SJCRH30 (cell line): ENCODE results near the gene TOX3. TPM values are rescaled to one million over a fixed set of nuclear protein-coding genes. Genes with fewer than 3 reads are reported as not detected.

ENCODE experiments used
- DNase-seq, 2 experiments: peaks; one replicate each; pipeline ENCODE4 v3.0.0-alpha.2; 2015 to 2020
- H3K27ac ChIP-seq: fragments of 250-450 bp; sonication (Bioruptor Pico); 2 replicates; pipeline ENCODE4 v1.5.1; 2020; ENCODE audit warnings: mild to moderate bottlenecking, moderate library complexity
- H3K27me3 ChIP-seq: fragments of 250-450 bp; sonication (Bioruptor Pico); 2 replicates; pipeline ENCODE4 v1.5.1; 2020; ENCODE audit warnings: mild to moderate bottlenecking, moderate library complexity
- H3K36me3 ChIP-seq: fragments of 250-450 bp; sonication (Bioruptor Pico); 2 replicates; pipeline ENCODE4 v1.5.1; 2020; ENCODE audit warnings: mild to moderate bottlenecking, moderate library complexity
- H3K4me1 ChIP-seq: fragments of 250-450 bp; sonication (Bioruptor Pico); 2 replicates; pipeline ENCODE4 v1.5.1; 2020; ENCODE audit warnings: mild to moderate bottlenecking, moderate library complexity
- H3K4me3 ChIP-seq: fragments of 250-450 bp; sonication (Bioruptor Pico); 2 replicates; pipeline ENCODE4 v1.5.1; 2020; ENCODE audit warnings: mild to moderate bottlenecking, moderate library complexity
- H3K9me3 ChIP-seq: fragments of 250-450 bp; sonication (Bioruptor Pico); replicated peaks from 2 replicates; pipeline ENCODE4 v1.5.1; 2020; ENCODE audit warnings: mild to moderate bottlenecking, moderate library complexity
- total RNA-seq: library from RNA; depleted of rRNA; stranded (reverse); fragments of >200 nt; shearing (Covaris generic); gene quantifications from 2 replicates; pipeline ENCODE4 v1.2.3, GENCODE V29; 2014

TOX3 gene
- total RNA-seq, 1 experiment from 2014 or later: 18.6 TPM

DNA sequence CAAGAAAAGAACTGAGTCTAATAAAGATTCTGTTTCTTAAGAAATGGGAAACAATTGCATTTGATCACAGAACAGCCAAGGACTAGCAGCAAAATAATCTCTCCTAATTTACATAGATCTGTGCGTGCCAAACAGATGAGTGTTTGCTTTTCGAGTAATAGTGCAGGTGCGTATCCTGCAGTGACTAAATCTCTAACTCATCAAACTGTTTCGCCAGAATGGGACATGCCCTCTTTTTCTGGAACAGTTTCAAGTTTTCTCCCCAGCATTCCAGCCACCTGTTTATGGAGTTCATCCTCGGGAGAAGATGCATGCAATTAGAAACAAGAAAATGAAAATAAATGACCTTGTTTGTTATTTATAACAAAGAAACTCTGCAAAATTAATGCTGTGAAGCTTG lies 5.7 kb upstream of the TOX3 start:
- Histone ChIP-seq H3K4me3 (no peak overlapping the region), H3K27me3 (peaks cover 2% of the 10 kb centered on the region; the same call in 1 of the 2 replicates), H3K27ac (no peak overlapping the region), H3K9me3 (no peaks in the 10 kb centered on the region), H3K36me3 (no peaks in the 10 kb centered on the region), H3K4me1 (peaks cover 10% of the 10 kb centered on the region)
- peak in 1 of 2 experiments; percentile 50 for DNase-seq

DNA sequence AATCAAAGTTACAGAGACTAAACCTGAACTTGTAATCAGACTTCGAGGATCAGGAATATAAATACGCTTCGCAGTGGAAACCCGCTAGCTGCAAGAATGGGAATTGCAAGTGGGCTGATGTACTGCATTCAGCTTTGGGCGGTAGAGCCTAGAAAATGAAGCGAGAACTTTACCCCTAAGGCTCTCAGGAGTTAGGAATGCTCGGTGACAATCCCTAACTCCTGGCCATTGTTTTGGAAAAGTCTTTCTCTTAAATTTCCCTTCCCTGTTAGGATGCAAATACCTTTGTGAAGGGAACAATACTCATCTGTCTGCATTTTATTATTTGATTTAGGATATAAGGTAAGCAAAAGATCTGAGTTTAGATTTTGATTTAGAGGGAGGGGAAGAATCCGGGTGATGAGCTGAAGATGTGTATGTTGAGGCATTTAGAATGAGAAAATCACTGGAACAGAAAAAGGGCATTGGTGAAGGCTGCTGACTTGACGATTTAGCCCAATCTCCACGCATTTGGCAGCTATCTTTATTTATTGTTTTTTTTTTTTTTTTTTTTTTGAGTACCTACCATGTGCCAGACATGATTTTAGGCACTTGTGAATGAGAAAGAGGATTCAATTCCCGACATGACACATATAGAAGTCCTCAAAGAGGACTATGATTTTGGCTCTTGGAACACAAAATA lies 2.2 kb upstream of the TOX3 start:
- Histone ChIP-seq H3K4me1 (peaks cover 10% of the 10 kb centered on the region), H3K4me3 (no peak overlapping the region), H3K27me3 (peaks cover 4% of the 10 kb centered on the region; the same call in 1 of the 2 replicates), H3K36me3 (no peaks in the 10 kb centered on the region), H3K9me3 (no peaks in the 10 kb centered on the region), H3K27ac (no peak overlapping the region)
- DNase-seq: no peak

DNA sequence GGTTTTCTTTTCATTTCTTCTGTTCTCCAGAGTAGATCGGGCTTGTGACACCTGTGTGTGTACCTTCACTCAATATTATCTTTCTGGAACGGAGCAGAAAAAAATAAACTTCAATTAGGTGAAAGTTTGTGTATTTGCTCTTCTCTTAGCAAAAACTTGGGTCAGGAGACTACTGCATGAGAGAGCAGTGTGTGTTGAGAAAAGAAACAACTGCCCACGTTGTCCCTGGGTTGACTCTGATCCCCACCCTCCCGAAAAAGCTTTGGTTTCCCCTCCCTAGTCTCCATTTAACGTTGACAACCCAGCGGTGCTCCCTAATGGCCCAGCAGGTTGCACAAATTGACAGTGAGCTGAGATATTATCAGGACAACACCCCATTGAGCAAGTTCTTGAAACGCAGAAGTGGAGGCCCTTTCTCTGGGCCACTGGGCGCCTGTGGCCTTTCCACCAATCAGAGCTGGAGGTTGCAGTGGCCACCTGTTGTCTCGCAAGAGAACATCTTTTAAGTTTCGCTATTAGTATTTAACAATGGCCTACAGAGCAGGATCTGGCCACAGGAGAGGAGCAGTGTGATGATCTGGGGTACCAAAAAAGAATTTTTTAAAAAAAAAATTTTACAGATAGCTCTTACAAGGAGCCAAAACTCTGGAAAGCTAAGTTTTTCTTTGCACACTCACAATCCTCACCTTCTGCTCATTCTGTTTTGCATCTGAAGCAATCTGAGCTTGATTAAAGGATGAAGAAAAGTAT lies 1.5 kb upstream of the TOX3 start:
- Histone ChIP-seq H3K4me1 (peaks cover 14% of the 10 kb centered on the region), H3K27ac (no peak overlapping the region), H3K4me3 (no peak overlapping the region), H3K9me3 (no peaks in the 10 kb centered on the region), H3K36me3 (no peaks in the 10 kb centered on the region), H3K27me3 (peaks cover 4% of the 10 kb centered on the region; the same call in 1 of the 2 replicates)
- peak in 1 of 2 experiments; percentile 41 for DNase-seq

DNA sequence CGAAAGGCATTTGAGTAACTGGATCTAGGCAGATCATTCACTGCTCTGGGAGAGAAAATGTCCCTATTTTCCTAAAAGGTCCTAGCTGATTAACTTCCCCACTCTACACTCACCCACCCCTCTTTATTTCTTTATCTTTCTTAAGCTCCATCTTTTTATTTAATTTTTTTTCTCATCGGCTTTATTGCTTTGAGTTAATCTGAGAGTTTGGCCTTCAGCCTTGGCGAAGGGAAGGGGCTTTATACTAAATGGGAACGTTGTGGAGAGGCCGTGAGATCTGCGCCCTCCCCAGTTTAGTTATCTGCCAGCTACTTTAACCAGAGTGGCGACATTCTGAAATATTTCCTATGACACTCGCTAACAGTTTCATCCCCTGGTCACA lies 882 bp upstream of the TOX3 start:
- no peak for DNase-seq
- Histone ChIP-seq H3K9me3 (no peaks in the 10 kb centered on the region), H3K4me3 (peak overlapping the region; percentile 93), H3K27me3 (peaks cover 4% of the 10 kb centered on the region; the same call in 1 of the 2 replicates), H3K27ac (no peak overlapping the region), H3K36me3 (no peaks in the 10 kb centered on the region; the same call in 1 of the 2 replicates), H3K4me1 (peaks cover 9% of the 10 kb centered on the region)

DNA sequence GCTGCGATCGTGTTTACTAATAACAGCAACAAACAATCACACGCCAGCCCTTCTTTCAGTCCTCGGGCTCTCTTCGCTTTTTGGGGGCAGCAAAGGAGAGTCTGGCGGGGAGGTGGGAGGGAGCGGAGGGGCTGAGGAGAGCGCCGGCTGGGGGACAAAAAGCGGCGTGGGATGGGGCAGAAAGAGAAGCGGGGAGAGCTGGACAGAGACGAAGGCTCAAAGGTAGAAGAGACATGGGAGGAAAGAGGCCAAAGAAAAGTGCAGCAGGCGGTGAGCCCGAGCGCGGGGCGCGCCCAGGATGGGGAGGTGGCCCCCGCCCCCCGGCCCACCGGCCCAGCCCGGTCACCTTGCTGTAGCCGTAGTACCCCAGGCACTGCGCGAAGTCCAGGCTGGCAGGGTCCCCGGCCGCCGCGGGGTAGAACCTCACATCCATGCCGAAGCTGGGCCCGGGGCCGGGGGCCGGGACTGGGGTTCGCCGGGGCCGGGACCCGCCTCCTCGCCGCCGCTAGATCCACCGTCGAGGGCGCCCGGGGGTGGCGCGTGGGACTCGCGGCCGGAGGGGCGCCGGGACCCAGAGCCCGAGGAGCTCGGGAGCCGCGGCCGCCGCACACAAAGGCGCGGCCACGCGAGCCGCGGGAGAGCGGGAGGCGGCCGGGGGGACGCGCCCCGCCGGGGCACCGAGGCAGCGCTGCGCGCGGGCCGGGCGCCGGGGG lies 496 bp downstream of the TOX3 start:
- H3K36me3 ChIP-seq: no peaks in the 10 kb centered on the region; the same call in 1 of the 2 replicates
- peak overlapping the region; percentile 26 for H3K27ac ChIP-seq
- peak overlapping the region; percentile 93 for H3K4me3 ChIP-seq
- H3K9me3 ChIP-seq: no peaks in the 10 kb centered on the region
- peaks cover 4% of the 10 kb centered on the region; the same call in 1 of the 2 replicates for H3K27me3 ChIP-seq
- DNase-seq: peak; percentile 41 to 58
- H3K4me1 ChIP-seq: peaks cover 4% of the 10 kb centered on the region

DNA sequence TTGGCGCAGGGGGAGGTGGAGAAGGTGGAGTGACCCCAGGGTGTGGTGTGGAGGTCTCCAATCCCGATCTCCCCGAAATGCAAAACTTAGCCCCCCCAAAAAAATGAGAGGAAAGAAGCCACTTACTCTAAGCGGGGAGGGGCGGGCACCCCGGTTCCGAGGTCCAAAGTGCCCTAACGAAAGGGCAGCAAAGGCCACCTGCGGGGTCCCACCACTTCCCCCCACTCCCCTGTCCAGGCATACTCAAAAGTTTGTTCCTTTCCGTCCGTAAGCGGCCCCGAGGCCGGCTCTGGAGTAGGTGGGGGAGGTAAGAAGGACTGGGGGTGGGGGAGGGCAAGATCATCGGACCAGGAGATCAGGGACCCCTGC lies 1.1 kb downstream of the TOX3 start:
- peak overlapping the region; percentile 93 for H3K4me3 ChIP-seq
- H3K27ac ChIP-seq: peak overlapping the region; percentile 26
- peak in 1 of 2 experiments; percentile 18 for DNase-seq
- no peaks in the 10 kb centered on the region for H3K9me3 ChIP-seq
- H3K36me3 ChIP-seq: no peaks in the 10 kb centered on the region; the same call in 1 of the 2 replicates
- H3K27me3 ChIP-seq: peaks cover 4% of the 10 kb centered on the region; the same call in 1 of the 2 replicates
- peaks cover 4% of the 10 kb centered on the region for H3K4me1 ChIP-seq

DNA sequence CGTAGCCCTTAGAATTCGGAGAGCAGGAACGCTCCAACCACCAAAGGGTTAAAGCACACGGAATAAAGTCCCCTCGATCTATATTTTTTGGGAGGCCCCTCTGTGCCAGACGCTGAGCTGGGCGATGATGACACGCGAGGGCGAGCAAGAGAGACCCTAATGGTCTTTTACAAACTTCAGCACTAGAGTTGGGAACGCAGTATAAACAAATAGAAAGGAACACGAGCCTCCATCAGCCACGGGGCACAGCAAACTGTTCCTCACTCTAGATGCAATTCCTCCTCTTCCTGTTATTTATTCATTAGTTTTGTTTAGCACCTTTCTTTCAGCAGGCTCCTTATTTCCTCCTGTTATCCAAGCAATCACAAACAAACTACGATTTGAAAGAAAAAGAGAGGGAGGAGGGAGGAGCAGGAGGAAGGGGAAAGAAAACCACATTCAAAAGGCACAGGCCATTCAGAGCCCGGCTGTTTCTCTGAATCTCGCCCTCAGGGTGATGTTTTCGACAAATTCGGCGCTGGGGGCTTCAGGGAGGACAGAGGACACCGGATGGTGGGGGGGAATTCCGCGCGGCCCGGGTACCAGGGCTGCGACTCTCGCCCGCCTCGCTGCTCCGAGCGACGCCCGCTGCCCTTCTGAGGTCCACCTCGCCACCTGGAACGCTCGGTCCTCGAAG lies 1.6 kb downstream of the TOX3 start:
- peak overlapping the region; percentile 26 for H3K27ac ChIP-seq
- H3K4me3 ChIP-seq: peak overlapping the region; percentile 93
- peaks cover 4% of the 10 kb centered on the region for H3K4me1 ChIP-seq
- DNase-seq: peak; percentile 47 to 61
- H3K27me3 ChIP-seq: peaks cover 4% of the 10 kb centered on the region; the same call in 1 of the 2 replicates
- no peaks in the 10 kb centered on the region; the same call in 1 of the 2 replicates for H3K36me3 ChIP-seq
- H3K9me3 ChIP-seq: no peaks in the 10 kb centered on the region

DNA sequence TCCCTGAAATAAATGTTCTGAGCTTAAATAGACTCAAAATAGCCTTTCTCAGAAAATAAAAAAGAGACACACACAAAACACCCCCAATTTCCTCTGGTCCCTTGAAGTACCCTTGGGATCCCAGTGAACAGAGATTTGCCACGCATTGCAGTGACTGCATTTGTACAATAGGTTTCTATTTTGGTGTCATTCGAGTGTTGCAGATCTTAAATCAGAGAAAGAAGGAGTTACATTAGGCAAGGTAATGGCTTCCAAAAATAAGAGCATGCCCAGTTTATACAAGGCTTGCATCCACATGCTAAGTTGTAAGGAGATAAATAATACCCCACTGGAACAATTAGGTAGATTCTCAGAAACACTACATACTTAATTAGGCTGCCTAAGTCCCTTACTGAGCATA lies 2.2 kb downstream of the TOX3 start:
- Histone ChIP-seq H3K4me3 (peak overlapping the region; percentile 93), H3K36me3 (no peaks in the 10 kb centered on the region; the same call in 1 of the 2 replicates), H3K27me3 (peaks cover 4% of the 10 kb centered on the region; the same call in 1 of the 2 replicates), H3K9me3 (no peaks in the 10 kb centered on the region), H3K27ac (peak overlapping the region; percentile 26; the same call in 1 of the 2 replicates), H3K4me1 (peaks cover 4% of the 10 kb centered on the region)
- peak in 1 of 2 experiments; percentile 29 for DNase-seq

DNA sequence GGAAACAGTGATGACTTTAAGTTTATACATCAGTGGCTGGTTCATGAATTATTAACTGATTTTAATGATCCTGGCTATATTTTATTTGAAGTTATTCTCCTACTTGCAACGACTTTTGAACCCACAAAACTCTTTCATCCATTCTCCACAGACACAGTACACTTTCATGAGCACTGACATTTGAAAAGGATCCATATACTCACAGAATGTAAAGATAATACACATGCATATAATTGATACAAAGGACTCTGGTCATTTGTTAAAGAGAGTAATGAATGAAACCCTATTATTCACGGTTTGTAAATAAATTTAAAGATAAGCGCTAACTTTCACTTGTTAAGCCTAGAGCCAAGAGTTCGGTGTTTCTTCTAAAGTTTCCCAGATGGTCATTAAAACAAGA lies 3.3 kb downstream of the TOX3 start:
- DNase-seq: no peak
- Histone ChIP-seq H3K4me3 (no peak overlapping the region), H3K9me3 (no peaks in the 10 kb centered on the region), H3K27me3 (peaks cover 4% of the 10 kb centered on the region; the same call in 1 of the 2 replicates), H3K27ac (no peak overlapping the region), H3K36me3 (no peaks in the 10 kb centered on the region; the same call in 1 of the 2 replicates), H3K4me1 (peaks cover 4% of the 10 kb centered on the region)

DNA sequence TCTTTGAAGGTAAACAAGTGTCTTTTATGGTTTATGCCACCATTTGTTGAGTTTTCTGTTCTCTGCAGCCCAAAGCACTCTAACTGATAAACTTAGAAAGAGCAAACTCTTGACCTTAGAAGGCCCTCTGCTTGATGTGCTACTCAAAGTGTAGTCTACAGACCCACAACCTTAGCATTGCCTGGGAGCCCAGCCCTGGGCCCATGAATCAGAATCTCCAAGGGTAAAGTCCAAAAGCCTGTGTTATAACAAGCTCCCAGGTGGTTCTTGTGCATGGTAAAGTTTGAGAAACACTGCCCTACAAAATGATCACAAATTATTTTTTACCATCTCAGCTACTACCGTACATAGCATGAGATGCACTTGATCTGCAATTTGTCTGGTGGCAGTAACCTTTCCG lies 6.0 kb downstream of the TOX3 start:
- no peak for DNase-seq
- H3K36me3 ChIP-seq: peaks cover 6% of the 10 kb centered on the region
- no peaks in the 10 kb centered on the region for H3K27me3 ChIP-seq
- no peak overlapping the region for H3K4me3 ChIP-seq
- H3K9me3 ChIP-seq: no peaks in the 10 kb centered on the region
- peaks cover 7% of the 10 kb centered on the region for H3K4me1 ChIP-seq
- no peak overlapping the region for H3K27ac ChIP-seq

DNA sequence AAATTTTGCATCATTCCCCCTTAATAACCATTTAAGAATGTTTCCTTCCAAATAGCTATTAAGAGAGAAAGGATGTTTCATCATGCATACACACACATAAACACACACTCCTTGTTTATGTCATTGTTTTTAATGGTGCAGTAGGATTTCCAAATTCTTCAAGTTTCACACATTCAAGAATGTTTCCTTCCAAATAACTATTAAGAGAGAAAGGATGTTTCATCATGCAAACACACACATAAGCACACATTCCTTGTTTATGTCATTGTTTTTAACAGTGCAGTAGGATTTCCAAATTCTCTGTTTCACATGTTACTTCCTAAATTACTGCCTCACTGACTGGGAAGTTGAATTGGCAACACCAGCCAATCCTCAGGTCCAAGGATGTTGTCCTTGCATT lies 7.8 kb downstream of the TOX3 start:
- Histone ChIP-seq H3K9me3 (no peaks in the 10 kb centered on the region), H3K4me3 (no peak overlapping the region), H3K36me3 (peaks cover 6% of the 10 kb centered on the region), H3K4me1 (peaks cover 7% of the 10 kb centered on the region), H3K27me3 (no peaks in the 10 kb centered on the region), H3K27ac (no peak overlapping the region)
- no peak for DNase-seq

DNA sequence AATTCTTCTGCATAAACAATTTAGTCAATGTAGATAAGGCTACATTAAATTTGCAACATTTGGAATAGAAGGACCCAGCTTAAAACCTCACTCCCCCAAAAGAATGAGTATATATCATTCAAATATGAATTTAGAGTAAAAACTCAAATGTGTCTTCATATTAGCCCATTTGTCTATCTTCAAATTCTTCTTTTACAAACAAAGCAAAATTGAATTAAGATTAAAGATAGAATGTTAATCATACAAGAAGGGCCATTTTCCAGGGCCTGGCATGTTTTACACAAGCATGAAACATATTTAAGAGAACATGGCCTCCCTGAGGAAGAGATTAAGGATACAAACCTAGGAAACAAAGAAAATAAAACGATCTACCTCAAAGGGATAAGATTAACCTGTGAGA lies 8.4 kb downstream of the TOX3 start:
- Histone ChIP-seq H3K9me3 (no peaks in the 10 kb centered on the region), H3K27ac (no peak overlapping the region), H3K4me3 (no peak overlapping the region), H3K27me3 (no peaks in the 10 kb centered on the region), H3K36me3 (peaks cover 6% of the 10 kb centered on the region), H3K4me1 (peaks cover 2% of the 10 kb centered on the region; the same call in 1 of the 2 replicates)
- no peak for DNase-seq

DNA sequence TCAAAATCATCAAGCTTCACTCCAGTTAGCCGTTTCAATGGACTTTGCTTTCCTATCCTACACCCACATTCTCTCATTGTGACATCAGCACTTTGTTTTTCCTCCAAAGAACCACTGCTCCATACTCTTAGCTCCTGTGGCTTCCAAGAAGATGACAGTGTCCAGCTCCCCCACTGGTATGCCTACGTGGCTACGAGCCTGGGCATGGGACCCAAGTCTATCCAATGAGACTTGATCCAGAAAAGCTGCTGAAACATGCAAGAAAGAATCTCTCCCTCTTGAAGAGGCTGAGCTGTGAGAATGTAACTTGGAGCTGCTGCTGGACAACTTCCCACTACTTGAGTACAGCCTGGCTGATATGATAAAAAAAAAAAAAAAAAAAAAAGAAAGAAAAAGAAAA lies 9.4 kb downstream of the TOX3 start:
- Histone ChIP-seq H3K9me3 (no peaks in the 10 kb centered on the region), H3K4me1 (peaks cover 2% of the 10 kb centered on the region; the same call in 1 of the 2 replicates), H3K27me3 (no peaks in the 10 kb centered on the region), H3K36me3 (peaks cover 6% of the 10 kb centered on the region), H3K27ac (no peak overlapping the region), H3K4me3 (no peak overlapping the region)
- no peak for DNase-seq

DNA sequence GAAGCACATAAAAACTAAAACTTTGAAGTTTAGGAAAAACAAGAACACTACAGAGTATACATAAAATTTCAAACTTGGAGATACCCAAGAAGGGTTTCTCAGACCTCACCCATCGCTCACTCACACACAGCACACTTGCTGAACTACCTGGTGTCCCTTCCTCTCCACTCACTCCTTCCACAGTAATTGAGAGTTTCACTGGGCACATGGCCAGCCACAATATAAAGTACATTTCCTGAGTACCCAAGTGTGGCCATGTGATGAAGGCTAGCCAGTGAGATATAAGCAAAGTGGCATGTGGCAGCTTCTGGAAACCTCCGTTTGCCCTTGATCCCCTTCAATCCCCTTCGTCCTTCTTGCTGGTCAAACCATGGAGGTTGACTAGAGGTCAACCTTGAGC lies 11.9 kb downstream of the TOX3 start:
- DNase-seq: no peak
- no peak overlapping the region for H3K4me3 ChIP-seq
- peaks cover 2% of the 10 kb centered on the region; the same call in 1 of the 2 replicates for H3K4me1 ChIP-seq
- peaks cover 6% of the 10 kb centered on the region for H3K36me3 ChIP-seq
- H3K9me3 ChIP-seq: no peaks in the 10 kb centered on the region
- H3K27me3 ChIP-seq: no peaks in the 10 kb centered on the region
- no peak overlapping the region for H3K27ac ChIP-seq
